Forelimb muscle (tissue), 1 donor: ENCODE measurements around the gene KRT33B. TPM values are rescaled to one million over a fixed set of nuclear protein-coding genes. Genes with fewer than 3 reads are reported as not detected.
"Not testable (repeated sequence)": the region's sequence is repeated elsewhere in the genome, so short reads cannot be mapped to it uniquely, and the experiment has no call there.

Experiments
- DNase-seq: peaks from one replicate; pipeline ENCODE4 v3.0.0-alpha.2; 2013; ENCODE audit warnings: low read depth
- polyA plus RNA-seq: library from polyadenylated mRNA; unstranded; fragments of 120-200 nt; gene quantifications from one replicate; pipeline ENCODE4 v1.2.1, GENCODE V29; 2013; ENCODE audit not compliant: insufficient read length

The KRT33B gene
- polyA plus RNA-seq: not detected

DNA sequence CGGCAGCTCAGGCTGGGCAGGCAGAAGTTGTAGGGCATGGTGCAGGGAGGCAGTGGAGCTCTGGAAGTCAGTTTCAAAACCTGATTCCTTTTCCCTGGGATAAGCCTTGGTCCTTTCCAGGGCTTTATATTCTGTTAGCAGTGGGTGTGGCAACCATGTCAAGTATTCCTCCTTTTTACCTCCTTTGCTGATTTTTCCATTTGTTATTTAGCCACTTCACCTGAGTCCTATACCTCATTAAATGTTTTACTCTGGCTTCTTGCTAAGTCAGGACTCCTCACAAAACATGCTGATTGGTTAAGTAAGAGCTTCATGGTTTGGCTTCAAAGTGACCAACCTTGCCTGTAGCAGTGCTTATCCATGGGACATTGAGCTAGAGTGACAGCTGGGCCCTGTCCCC lies at the start of gene KRT33B:
Gene KRT33B, minus strand, starts transcription at position 101 of the 400 bp plus-strand sequence. Its CDS starts 63 bp downstream, at position 38.
- no peak for DNase-seq

DNA sequence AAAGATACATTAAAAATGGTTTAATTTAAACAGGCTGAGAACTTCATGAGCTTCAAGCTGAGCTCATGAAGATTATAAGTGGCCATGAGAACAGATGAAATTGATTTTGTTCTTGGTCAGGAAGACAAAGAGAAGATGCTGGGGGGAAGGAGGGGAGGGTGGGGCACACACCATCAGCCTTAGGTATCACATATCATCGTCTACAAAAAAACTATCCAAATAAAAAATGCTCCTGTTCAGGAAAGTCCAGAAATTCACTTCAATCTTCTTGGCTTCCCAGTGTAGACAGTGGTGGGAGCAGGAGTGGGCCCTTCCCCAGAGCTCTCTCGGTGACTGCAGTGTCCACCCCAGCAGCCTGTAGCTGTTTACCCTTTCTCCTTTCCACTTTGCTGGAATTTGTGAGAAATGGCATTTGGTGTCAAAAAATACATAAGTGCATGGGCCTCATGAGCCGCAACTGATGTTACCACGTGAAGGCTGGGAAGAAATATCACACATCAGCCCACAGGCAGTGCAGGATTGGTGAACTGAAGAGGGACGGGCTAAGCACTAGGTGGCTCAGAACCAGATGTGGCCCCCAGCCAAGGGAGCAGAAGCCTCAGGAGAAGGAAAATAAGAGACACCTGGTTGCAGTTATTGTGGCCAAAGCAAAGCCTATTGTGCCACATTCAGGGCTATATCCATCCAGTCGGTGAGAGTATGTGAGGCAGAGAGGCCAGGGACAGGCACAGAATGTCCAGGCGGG lies 48.7 kb upstream of the KRT33B start:
- no peak for DNase-seq

DNA sequence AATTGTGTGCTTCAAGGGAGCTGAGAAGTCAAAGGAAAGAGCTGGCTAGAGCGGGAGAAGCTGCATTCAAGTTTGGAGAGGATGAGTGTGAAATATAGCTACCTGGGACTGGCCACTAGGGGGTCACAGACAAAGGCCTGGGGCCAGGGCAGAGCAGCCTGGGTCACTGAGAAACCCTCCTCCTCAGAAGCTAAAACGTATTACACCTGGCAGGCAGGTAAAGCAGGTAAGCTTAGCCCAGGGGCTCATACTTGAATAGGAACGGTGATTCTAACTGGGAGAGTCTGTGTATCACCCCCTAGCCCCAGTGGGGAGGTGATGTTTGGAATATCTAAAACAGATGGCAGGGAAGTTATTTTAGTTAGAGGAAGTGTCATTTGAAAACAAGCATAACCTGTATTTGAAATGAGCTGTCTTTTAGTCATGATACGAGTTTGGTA lies 48.0 kb upstream of the KRT33B start:
- DNase-seq: no peak

DNA sequence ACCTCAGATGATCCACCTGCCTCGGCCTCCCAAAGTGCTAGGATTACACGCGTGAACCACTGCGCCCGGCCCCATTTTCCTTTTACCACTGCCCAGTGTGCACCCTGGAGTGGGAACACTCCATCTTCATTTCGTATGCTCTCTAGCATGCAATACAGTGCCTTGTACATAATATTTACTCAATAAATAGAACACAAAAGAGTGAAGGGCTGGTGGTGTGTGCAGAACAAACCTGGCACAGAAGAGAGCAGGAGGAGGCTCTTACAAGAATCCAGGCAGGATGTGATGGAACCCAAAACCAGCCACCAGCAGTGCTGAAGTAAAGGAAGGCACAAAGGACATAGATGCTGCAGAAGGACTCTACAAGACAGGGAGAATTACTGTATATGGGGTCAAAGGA lies 47.5 kb upstream of the KRT33B start:
- DNase-seq: no peak

DNA sequence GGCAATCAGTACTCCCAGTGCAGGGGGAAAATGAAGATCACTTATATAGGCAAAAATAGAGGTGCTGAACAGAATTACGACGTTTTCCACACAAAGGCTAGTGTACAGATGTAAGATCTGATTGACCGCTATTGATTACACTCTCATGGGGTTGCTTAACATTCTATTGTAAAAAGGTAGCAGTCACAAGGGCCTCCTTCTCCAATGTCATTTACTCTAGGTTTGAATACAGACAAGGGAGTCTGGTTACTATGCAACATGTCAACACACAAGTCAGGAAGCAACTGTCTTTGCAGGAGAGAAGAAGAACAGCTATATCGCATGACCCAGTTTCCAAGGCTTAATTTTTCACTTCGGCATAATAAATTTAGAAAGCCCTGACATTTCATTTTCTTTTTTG lies 46.9 kb upstream of the KRT33B start:
- no peak for DNase-seq

DNA sequence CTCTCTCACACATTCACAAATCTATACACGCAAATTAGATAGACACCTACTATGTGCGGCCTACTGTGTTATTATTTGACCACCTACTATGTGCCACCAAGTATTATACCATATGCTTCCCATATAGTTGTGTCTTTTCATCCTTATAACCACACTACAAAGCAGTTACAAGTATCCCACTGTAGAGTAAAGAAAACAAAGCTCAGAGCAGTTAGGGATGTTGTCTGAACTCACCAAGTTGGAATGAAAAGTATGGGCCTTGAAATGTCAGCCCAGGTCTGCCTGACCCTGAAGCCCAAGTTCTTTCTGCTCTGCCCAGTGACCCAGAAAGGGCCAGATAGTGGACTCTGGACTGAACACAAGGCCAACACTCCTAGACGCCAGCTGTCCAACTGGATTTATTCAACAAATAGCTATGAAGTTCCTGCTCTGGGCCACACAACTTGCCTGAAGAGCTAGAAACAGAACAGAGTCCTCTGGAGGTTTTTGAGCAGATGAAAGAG lies 46.3 kb upstream of the KRT33B start:
- DNase-seq: no peak

DNA sequence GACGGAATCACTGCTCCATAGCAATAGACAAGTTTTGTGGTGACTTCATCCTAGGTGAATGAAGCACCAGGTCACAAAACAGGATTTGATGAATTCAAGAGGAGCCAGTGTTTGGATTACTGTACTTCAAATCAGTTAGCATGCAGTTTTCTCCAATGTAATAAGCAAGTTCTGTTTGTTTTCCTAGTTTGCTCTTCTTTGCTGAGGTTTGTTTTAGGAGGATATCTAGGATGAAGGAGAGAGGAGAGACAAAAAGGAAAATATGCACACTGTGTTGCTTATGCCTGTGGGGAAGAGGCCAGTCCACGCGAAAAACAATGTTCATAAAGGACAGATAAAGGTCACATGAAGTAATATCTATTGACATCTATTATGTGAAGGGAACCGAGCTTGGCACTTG lies 45.8 kb upstream of the KRT33B start:
- DNase-seq: no peak

DNA sequence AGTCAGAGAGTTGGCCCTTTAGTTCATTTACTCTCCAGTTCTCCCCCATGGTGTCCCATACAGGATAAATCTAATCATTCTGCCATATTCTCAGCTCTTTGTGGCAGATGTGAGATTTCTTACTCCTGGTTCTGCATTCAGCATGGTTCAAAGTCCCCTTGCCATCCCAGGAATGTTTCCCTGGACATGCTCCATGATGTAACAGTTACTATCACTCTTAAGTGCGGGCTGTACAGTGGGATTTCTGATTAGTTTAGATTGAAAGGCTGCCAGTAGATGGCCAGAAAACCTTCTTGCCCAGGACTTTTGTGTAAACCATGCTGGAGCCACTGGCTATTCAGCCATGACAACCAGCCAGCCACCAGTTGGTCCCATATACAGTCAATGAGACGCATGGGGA lies 44.4 kb upstream of the KRT33B start:
- no peak for DNase-seq

DNA sequence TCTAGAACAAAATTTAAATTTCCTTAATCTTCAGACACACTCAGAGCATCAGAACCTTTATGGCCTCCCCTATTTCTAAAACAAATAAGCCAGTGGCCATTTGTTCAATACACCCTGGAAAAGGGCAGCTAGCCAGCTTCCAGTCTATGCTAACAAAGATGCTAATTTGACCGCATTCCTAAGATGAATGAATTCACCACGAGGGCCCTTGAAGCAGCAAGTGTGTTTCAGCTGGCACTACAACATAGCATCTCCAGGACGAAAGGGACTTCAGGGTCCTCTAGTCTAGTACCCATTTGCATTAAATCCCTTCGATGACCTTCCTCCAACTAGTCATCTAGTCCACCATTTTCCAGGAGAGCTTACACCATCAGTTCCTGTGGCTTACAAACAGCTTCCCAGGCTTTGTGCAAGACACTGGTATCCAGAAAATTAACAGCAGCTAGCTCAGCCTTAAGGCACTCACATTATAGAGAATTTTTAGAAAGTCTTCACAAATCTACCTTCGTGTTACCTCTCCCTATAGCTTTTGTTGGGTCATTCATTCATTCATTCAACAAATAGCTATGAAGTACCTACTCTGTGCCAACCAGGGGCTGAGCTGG lies 43.8 kb upstream of the KRT33B start:
- DNase-seq: no peak

DNA sequence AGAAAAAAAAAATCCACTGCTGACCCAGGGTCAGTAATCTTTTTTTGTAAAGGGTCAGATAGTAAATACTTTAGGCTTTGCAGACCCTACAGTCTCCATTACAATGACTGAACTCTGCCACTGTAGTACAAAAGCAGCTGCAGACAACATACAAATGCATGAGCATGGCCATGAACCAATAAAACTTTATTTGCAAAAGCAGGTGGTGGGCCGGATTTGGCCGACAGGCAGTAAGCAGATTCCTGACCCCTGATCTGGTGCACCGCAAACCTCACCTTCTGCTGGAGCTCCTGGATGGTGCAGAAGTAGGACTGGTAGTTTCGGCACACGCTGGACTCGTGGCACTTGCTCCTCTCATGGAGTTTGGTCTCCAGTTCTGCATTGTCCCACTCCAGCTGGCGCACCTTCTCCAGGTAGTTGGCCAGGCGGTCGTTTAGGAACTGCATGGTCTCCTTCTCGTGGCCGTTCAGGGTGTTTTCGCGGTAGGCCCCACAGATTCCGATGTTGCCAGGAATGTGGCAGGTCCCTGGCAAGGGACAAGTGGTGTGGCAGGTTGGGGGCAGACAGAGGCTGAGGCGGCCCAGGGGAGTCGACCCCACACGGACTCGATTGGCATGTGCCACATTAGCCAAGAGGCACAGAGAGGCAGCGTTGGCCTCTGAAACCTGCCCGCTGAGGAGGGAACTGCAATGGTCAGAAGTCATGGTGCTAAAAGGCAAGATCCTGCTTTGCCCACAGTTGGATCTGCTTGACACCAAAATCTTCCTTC lies 41.6 kb upstream of the KRT33B start:
- no peak for DNase-seq

DNA sequence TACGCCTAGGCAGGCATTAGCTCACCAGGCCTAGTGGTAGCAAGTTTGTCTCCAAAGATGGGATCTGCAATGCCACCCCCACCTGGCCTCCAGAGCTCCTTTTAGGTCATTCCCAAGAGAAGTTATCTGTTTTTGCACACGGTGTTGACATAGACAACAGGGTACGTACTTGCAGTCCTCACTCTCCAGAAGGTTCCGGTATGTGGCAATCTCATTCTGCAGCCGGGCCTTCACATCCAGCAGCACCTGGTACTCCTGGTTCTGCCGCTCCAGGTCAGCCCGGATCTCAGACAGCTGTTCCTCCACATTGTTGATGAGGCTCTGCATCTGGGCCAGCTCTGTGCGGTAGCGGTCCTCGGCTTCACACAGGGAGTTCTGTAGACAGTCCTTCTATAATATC lies 37.6 kb upstream of the KRT33B start:
- no peak for DNase-seq

DNA sequence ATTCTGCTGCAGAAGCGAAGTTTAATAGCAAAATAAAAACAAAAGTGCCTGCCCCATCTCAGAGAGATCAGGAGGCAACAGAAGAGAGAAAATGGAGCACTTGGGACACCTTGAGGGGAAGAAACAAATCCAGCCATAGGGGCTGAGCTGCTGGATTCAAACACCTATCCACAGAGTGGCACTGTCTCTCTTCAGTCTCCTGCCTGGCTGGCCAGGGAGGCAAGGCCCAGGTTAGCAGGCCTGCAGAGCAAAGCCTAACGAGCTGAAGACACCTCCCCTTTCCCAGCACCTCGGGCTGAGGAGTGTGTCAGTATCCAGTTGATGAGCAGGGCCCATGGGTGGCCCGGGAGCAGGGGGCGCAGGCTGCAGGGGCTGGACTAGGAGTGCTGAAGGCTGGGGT lies 36.6 kb upstream of the KRT33B start:
- no peak for DNase-seq

DNA sequence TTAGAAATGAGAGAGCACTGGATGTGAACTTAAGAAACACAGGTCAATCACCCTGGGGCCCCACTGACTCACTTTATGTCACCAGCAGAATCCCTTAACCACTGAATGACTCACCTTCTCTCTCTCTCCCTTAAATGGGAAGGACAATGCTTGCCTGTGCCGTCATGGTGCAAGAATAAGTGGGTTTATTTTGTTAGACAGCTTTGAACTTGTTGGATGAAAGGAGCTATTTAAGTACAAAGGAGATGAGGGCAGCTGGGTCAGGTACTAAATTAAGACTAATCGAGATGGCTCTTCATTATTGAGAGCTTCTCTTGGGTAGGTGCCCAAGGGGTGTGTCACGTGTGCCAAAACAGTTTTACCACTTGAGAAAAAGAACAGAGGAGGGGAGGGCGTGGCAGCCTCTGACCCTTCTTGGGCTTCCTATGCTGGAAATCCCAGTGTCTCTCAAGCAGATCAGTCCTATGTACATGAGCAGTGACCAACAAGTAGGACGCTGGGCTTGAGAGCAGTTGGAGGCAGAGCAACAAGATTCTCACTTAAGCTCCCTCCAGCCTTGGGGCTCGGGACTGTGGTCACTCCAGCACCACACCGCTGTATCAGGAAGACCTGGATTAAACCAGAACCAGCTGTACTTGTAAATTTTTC lies 34.5 kb upstream of the KRT33B start:
- no peak for DNase-seq

DNA sequence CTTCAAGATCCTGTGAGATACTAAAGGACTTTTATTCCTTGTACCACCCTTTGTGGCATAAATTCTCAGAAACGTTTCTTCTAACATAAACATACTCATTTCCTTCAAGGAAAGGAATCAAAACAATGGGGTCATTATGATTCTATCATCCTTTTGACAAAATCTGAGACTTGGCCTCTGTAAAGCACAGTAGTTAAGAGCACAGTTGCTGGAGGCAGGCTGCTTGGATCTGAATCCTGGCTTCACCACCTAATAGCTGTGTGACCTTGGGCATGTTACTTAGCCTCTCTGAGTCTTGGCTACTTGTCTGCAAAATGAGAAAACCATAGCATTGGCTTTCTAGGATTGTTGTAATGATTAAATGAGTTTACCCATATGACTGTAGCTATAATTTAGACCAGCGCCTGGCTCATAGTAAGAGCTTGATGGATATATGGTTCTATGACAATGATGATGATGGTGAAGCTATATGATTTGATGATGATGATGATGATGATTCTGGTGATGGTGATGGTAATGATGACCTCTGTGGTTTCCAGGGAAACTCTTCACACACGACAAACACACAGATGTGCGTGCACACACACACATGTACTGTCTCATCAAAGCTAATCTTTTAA lies 33.9 kb upstream of the KRT33B start:
- DNase-seq: no peak

DNA sequence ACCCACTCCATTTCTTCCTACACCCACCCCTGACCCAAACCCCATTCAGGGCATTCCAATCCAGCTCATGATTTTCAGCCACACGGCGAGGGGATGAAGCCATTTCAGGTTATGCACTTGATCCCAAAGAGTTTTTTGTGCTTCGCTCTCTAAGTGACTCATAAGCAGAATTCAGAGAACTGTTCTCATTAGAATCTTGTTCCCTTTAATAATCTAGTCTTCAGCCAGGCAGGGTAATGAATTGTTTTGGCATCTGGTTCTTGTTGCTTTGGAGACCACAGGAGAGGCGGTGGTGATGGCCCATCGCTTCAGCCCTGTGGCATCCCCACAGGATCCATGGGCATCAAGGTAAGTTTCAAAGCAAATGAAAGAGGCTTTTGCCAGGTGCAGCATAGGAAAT lies 32.5 kb upstream of the KRT33B start:
- no peak for DNase-seq

DNA sequence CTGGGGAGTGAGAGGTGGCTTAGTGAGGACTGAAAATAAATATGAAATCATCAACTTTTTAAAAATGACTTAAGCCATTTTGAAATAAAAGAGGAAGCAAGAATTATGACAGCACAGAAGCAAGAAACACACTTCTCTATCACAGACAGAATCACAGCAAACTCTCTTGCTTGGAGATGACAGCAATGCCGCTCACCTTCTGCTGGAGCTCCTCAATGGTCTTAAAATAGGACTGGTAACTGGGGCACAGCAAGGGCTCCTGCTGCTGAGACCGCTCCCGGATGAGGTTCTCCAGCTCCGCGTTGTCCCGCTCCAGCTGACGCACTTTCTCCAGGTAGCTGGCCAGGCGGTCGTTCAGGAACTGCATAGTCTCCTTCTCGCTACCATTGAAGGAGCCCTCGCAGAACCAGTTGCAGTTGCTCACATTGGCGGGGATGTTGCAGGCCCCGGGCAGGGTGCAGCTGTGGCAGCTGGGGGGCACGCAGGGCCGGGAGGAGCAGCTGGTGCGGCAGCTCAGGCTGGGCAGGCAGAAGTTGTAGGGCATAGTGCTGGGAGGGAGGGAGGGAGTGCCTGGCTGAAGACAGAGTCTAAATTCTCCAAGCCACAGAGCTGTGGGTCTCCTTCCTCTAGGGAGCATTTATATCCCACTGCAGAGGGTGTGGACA lies 27.5 kb upstream of the KRT33B start, which contains the start of gene KRT31:
Gene KRT31, minus strand, starts transcription at position 613 of the 665 bp plus-strand sequence. Its CDS starts 69 bp downstream, at position 544.
- DNase-seq: no peak

DNA sequence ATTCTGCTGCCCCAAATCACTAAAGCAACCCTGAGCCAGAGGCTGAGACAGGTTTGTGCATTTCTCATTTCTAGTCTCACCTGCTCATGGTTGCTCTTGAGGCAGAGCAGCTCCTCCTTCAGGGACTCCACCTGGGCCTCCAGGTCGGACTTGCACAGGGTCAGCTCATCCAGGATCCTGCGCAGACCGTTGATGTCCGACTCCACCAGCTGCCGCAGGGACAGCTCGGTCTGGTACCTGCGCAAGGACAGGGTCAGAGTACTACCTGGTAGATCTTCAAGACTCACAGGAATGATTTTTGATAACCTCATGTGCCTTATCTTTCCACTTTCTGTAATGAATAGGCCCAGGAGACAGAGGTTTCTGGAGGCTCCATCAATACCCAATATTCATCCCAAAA lies 26.7 kb upstream of the KRT33B start:
- no peak for DNase-seq

DNA sequence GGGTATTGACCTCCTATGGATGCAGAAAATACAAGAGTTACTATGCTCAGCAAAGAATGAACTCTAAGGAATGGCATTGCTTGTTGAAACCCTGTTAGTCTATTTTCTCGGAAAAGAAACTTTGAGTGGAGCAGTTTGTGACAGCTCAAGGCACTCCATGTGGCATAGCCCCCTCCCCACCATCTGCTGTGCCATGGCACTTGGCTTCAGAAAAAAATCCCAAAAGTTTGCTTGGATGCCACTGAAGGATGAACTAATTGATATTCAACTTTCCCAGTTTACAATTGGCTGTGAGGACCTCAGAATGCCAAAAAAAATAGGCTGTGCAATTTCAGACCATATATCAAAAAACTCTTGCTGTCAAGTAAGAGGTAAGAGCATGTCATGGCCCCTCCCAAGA lies 26.0 kb upstream of the KRT33B start:
- no peak for DNase-seq

DNA sequence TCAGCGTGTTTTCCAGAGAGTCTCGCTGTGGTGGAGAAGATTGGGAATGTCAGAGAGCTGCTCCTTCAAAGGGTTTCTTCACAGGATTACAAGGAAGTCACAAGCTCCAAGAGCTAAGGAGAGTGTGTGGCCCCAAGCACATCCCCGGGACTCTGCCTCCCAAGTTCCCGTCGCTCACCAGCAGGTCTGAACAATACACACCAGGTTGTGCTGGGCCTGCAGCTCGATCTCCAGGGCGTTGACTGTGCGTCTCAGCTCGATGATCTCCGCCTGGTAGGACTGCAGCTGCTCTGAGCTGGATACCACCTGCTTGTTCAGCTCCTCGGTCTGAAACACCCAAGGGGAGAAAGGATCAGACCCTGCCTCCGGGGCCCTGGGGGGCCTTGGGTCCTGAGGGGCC lies 25.4 kb upstream of the KRT33B start:
- not testable (repeated sequence) for DNase-seq

DNA sequence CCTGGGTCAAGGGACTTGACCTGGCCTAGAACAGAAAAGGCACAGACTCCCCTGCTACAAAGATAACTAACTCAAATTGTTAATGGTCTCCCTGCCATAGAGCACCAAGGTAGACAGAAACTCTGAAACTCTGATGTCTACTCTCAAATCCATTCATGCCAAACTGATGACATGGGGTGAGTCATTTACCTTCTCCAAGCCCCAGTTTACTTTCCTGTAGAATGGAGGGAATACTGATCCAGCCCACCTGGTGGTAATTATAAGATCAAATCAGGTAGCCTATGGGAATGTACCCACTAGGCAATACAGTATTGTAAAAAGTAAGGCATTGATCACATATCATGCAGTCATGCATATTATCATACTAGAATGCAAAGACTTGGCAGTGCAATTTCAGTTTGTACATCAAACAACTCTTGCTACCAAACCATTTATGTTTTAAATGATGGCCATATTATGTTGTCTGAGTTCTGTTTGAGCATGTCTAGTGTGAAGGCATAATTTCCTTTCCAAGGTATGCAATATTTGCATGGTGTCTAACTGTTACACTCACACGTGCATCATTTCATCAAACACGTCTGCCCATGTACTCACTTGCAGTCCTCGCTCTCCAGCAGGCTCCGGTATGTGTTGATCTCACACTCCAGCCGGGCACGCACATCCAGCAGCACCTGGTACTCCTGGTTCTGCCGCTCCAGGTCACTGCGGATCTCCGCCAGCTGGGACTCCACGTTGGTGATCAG lies 24.8 kb upstream of the KRT33B start:
- no peak for DNase-seq
